Keratinocyte (primary cell): ENCODE results near the gene ENO2. TPM values are rescaled to one million over a fixed set of nuclear protein-coding genes. Genes with fewer than 3 reads are reported as not detected.
A peak's percentile ranks its signal among the peaks of the same experiment; 100 is the strongest.

Source experiments
- DNase-seq: peaks from one replicate; pipeline ENCODE4 v3.0.0-alpha.2; 2011; ENCODE audit warnings: low read depth, missing footprints, low spot score
- FAIRE-seq: peaks from 2 replicates; lab custom pipeline; 2011; peaks lifted over from hg19 to GRCh38; lab: Jason Lieb, UNC
- H2AFZ ChIP-seq: 2 replicates; pipeline ENCODE4 v1.6.0; 2012; ENCODE audit warnings: low read length, control low read depth, inconsistent platforms; ENCODE audit not compliant: control insufficient read depth
- H3K27ac ChIP-seq: 2 replicates; pipeline ENCODE4 v1.5.1; 2011; ENCODE audit warnings: low read length; ENCODE audit not compliant: control insufficient read depth, insufficient read depth
- H3K27me3 ChIP-seq: 3 replicates; pipeline ENCODE4 v1.6.0; 2011; ENCODE audit warnings: low read length; ENCODE audit not compliant: control insufficient read depth, insufficient read depth; ENCODE audit errors: extremely low read depth
- H3K36me3 ChIP-seq, 2 experiments: 2 replicates in 1 of 2; 3 replicates in 1 of 2; pipeline ENCODE4 v1.5.1; 2011; ENCODE audit warnings: low read length in 2 of 2, mild to moderate bottlenecking in 1 of 2; ENCODE audit not compliant: control insufficient read depth in 2 of 2, insufficient read depth in 2 of 2; ENCODE audit errors: extremely low read depth in 1 of 2
- H3K4me1 ChIP-seq: 3 replicates; pipeline ENCODE4 v1.5.1; 2011; ENCODE audit warnings: low read length; ENCODE audit not compliant: control insufficient read depth, insufficient read depth; ENCODE audit errors: extremely low read depth
- H3K4me2 ChIP-seq: 3 replicates; pipeline ENCODE4 v1.6.0; 2011; ENCODE audit warnings: low read depth, low read length; ENCODE audit not compliant: control insufficient read depth, insufficient read depth; ENCODE audit errors: extremely low read depth
- H3K4me3 ChIP-seq, 3 experiments: fragments of 200-600 bp in 1 of 3; sonication (generic) in 1 of 3; 2 replicates in 2 of 3; 3 replicates in 1 of 3; pipeline ENCODE4 v1.5.1; 2011 to 2016; ENCODE audit warnings: low read length in 3 of 3, mild to moderate bottlenecking in 3 of 3, control low read depth in 2 of 3, inconsistent platforms in 1 of 3, low read depth in 1 of 3, mixed read lengths in 1 of 3, mixed run types in 1 of 3, moderate library complexity in 1 of 3; ENCODE audit not compliant: control insufficient read depth in 2 of 3, insufficient read depth in 2 of 3; ENCODE audit errors: extremely low read depth in 1 of 3
- H3K79me2 ChIP-seq: 2 replicates; pipeline ENCODE4 v1.6.0; 2012; ENCODE audit warnings: low read length; ENCODE audit not compliant: control insufficient read depth, insufficient read depth
- H3K9ac ChIP-seq: 3 replicates; pipeline ENCODE4 v1.6.0; 2011; ENCODE audit warnings: low read length; ENCODE audit not compliant: control insufficient read depth, insufficient read depth; ENCODE audit errors: extremely low read depth
- H3K9me1 ChIP-seq: 3 replicates; pipeline ENCODE4 v1.6.0; 2011; ENCODE audit warnings: low read length; ENCODE audit not compliant: control insufficient read depth, insufficient read depth; ENCODE audit errors: extremely low read depth
- H3K9me3 ChIP-seq: 2 replicates; pipeline ENCODE4 v1.5.1; 2012; ENCODE audit warnings: low read depth, low read length; ENCODE audit not compliant: control insufficient read depth
- H4K20me1 ChIP-seq: 3 replicates; pipeline ENCODE4 v1.6.0; 2011; ENCODE audit warnings: low read length; ENCODE audit not compliant: control insufficient read depth, insufficient read depth; ENCODE audit errors: extremely low read depth
- EZH2 ChIP-seq: IDR thresholded peaks from one replicate; pipeline ENCODE4 v1.6.1; 2012; ENCODE audit warnings: inconsistent platforms, mild to moderate bottlenecking, low read length, moderate library complexity
- dilution Hi-C: fragments of 300-500 bp; cut with MboI; formaldehyde crosslinking; loops from one replicate; pipeline ENCODE4 v1.7.0; 2020; ENCODE audit warnings: low sequenced_read_pairs; ENCODE audit not compliant: extremely low pct_ligation_motif_present
- polyA plus RNA-seq, 5 experiments: library from polyadenylated mRNA; depleted of rRNA in 3 of 5; stranded (reverse) in 3 of 5; stranded (forward) in 1 of 5; unstranded in 1 of 5; fragments of >200 nt; gene quantifications; 1 replicate in 1 of 5; 2 replicates in 3 of 5; 3 replicates in 1 of 5; pipeline versions ENCODE4 v1.2.1 to v1.2.3, GENCODE V29; 2011 to 2012; ENCODE audit warnings: missing spikeins in 2 of 5, low read depth in 1 of 5, low replicate concordance in 1 of 5
- TF ChIP-seq, protein P1 (sequence below), 3 experiments: IDR thresholded peaks in 1 of 3; conservative IDR thresholded peaks in 1 of 3; optimal IDR thresholded peaks in 1 of 3; 2 replicates in 2 of 3; 3 replicates in 1 of 3; pipeline versions ENCODE3 to v1.5.1; 2011; ENCODE audit warnings: low read length in 3 of 3, mild to moderate bottlenecking in 3 of 3, moderate library complexity in 2 of 3, control low read depth in 1 of 3, inconsistent platforms in 1 of 3; ENCODE audit not compliant: insufficient read depth in 2 of 3; ENCODE audit errors: extremely low read depth in 1 of 3

ENO2 gene
- polyA plus RNA-seq, 1 donor (not counting 4 experiments of a cell fraction or from before 2014, with no cell fraction given), result 1.7 TPM

DNA sequence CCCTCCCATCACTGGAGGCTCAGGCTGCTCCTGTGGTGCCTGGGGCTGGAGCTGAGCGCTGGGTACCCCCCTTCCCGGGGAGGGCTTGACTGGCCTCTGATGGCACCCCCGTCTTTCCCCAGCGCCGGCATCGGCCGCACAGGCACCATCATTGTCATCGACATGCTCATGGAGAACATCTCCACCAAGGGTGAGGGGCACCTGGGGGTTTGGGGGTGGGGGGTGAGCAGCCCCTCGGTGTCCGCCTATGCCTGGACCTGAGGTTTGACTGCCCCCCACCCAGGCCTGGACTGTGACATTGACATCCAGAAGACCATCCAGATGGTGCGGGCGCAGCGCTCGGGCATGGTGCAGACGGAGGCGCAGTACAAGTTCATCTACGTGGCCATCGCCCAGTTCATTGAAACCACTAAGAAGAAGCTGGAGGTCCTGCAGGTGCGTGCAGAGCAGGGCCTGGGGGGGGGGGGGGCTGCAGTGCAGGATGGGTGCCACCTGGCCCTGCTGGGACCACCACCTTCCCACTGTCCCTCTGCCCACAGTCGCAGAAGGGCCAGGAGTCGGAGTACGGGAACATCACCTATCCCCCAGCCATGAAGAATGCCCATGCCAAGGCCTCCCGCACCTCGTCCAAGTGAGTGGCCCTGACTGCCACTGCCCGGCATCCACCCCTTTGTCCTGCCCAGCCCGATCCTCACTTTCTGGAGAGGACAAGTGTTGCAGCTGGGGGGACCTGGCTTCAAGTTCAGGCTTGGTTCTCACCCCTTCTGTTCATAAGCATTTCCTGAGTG is 45.6 kb downstream of the ENO2 start:
- no peak overlapping the region for H2AFZ ChIP-seq
- H3K27me3 ChIP-seq, result no peaks in the 10 kb centered on the region

DNA sequence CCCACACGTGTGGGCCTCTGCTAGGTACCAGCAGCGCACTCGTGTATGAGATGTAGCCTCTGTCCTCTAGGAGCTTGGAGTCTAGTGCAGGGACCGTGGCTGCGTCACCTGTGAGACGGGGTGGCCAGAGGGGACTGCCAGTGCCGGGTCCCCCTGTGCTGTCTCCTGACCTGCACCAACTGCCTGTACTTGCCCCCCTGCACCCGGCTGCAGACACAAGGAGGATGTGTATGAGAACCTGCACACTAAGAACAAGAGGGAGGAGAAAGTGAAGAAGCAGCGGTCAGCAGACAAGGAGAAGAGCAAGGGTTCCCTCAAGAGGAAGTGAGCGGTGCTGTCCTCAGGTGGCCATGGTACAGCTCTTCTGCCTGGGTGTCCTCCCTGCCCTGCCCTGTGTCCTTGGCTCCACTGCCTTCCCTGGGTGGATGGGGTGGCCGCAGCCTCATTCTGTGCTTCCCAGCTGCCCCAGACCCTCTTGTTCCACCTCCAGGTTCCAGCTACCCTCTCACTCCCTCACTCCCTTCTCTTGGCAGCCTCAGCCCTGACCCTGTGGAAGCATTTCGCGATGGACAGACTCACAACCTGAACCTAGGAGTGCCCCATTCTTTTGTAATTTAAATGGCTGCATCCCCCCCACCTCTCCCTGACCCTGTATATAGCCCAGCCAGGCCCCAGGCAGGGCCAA is 46.4 kb downstream of the ENO2 start:
- peaks cover 29% of the 10 kb centered on the region for H3K79me2 ChIP-seq
- H3K9me1 ChIP-seq, result no peaks in the 10 kb centered on the region
- H3K9me3 ChIP-seq, result no peaks in the 10 kb centered on the region
- peaks cover 50% of the 10 kb centered on the region for H3K4me1 ChIP-seq
- FAIRE-seq (no peak), DNase-seq (no peak)
- peak overlapping the region; percentile 99 for H3K9ac ChIP-seq
- H3K4me2 ChIP-seq, result peak overlapping the region; percentile 12
- H4K20me1 ChIP-seq, result peaks cover 8% of the 10 kb centered on the region
- dilution Hi-C loops, result no loop called here
- no peak for TF ChIP-seq EZH2
- TF ChIP-seq, protein P1, sequence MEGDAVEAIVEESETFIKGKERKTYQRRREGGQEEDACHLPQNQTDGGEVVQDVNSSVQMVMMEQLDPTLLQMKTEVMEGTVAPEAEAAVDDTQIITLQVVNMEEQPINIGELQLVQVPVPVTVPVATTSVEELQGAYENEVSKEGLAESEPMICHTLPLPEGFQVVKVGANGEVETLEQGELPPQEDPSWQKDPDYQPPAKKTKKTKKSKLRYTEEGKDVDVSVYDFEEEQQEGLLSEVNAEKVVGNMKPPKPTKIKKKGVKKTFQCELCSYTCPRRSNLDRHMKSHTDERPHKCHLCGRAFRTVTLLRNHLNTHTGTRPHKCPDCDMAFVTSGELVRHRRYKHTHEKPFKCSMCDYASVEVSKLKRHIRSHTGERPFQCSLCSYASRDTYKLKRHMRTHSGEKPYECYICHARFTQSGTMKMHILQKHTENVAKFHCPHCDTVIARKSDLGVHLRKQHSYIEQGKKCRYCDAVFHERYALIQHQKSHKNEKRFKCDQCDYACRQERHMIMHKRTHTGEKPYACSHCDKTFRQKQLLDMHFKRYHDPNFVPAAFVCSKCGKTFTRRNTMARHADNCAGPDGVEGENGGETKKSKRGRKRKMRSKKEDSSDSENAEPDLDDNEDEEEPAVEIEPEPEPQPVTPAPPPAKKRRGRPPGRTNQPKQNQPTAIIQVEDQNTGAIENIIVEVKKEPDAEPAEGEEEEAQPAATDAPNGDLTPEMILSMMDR (optimal IDR thresholded peaks at IDR 0.05 in 1 of 3, IDR thresholded peaks at IDR 0.05 in 1 of 3, conservative IDR thresholded peaks at IDR 0.05 in 1 of 3; ENCODE audit: extremely low read depth in 1 of 3, insufficient read depth in 2 of 3, low read length in 3 of 3), result no peak
- peak overlapping the region; percentile 93 for H2AFZ ChIP-seq
- H3K36me3 ChIP-seq, result peaks cover 7 to 17% of the 10 kb centered on the region in 2 experiments
- H3K27me3 ChIP-seq, result no peaks in the 10 kb centered on the region
- no peak overlapping the region for H3K4me3 ChIP-seq
- H3K27ac ChIP-seq, result peak overlapping the region; percentile 95

More for the DNA sequence above, 45.6 kb downstream of the ENO2 start:
- Histone ChIP-seq H3K4me2 (no peak overlapping the region), H3K9me1 (no peaks in the 10 kb centered on the region), H3K9ac (no peak overlapping the region), H3K4me1 (peaks cover 43% of the 10 kb centered on the region), H3K36me3 (peaks cover 3 to 12% of the 10 kb centered on the region in 2 experiments), H4K20me1 (peaks cover 6% of the 10 kb centered on the region), H3K9me3 (no peaks in the 10 kb centered on the region), H3K27ac (no peak overlapping the region), H3K79me2 (peaks cover 23% of the 10 kb centered on the region), H3K4me3 (no peak overlapping the region)
- no peak for FAIRE-seq
- TF ChIP-seq, protein P1 (optimal IDR thresholded peaks at IDR 0.05 in 1 of 3, IDR thresholded peaks at IDR 0.05 in 1 of 3, conservative IDR thresholded peaks at IDR 0.05 in 1 of 3; ENCODE audit: extremely low read depth in 1 of 3, insufficient read depth in 2 of 3, low read length in 3 of 3), result no peak
- no peak for TF ChIP-seq EZH2
- dilution Hi-C loops, result no loop called here
- DNase-seq, result no peak
